Dendritic cell treated with granulocyte-macrophage colony-stimulating factor and Interleukin-4, amounts not matched to agents 40 ng/mL and 50 ng/mL, for 4 days (primary cell): ENCODE data around the gene AOC1.

ENCODE experiments used
- H3K27ac Mint-ChIP-seq: one replicate; pipeline ENCODE4 v1.8.0; 2022; ENCODE audit warnings: mild to moderate bottlenecking, mixed read lengths
- H3K27me3 Mint-ChIP-seq: one replicate; pipeline ENCODE4 v1.8.0; 2022; ENCODE audit warnings: mild to moderate bottlenecking, mixed read lengths
- H3K36me3 Mint-ChIP-seq: one replicate; pipeline ENCODE4 v1.8.0; 2022; ENCODE audit warnings: low read depth, mixed read lengths
- H3K4me1 Mint-ChIP-seq: one replicate; pipeline ENCODE4 v1.8.0; 2022; ENCODE audit warnings: low read depth, mixed read lengths
- H3K4me3 Mint-ChIP-seq: one replicate; pipeline ENCODE4 v1.8.0; 2022; ENCODE audit warnings: mild to moderate bottlenecking, moderate library complexity, mixed read lengths
- H3K9me3 Mint-ChIP-seq: one replicate; pipeline ENCODE4 v1.8.0; 2022; ENCODE audit warnings: mixed read lengths
- intact Hi-C: fragments of 100-400 bp; cut with micrococcal nuclease; formaldehyde crosslinking; loops from one replicate; pipeline ENCODE4 v1.15.0; 2022

The AOC1 gene

DNA sequence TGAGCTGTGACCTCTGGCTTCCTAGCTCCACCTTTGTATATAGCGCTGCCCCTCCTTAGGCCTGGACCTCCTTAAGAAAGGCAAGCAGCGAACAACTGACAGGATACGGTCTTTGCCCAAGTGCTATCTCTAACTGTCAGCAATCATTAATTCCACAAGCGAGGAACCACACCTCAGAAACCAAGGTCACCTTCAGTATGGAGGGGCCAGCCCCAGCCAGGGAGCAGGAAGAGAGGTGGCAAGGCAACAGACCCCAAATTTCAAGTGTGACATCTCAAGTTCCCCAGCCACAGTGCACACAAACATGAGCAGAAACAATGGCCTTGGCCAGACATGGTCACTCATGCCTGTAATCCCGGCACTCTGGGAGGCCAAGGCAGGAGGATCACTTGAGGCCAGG lies 4.8 kb upstream of the AOC1 start:
- no peaks in the 10 kb centered on the region for H3K36me3 Mint-ChIP-seq
- no peak overlapping the region for H3K4me3 Mint-ChIP-seq

DNA sequence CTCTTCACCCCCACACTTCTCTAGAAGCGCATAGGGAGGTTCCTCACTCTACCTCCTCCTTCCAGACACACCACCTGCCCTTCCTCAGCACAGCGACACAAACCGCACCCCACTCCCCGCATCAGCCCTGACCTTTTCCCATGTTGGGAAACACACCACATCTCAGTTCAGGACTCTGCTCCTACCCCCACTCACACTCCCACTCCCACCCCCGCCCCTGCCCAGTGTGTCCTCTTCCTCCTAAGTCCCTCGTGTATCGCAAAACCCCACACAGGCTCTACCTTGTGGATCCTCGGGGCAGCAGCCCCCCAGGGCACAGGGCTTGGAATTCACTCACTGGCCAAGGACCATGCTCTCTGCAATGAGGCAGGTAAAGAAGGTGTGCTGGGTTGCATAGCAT lies 4.2 kb upstream of the AOC1 start:
- peaks cover 50% of the 10 kb centered on the region for H3K4me1 Mint-ChIP-seq
- intact Hi-C loops: no loop called here
- no peak overlapping the region for H3K27ac Mint-ChIP-seq
- no peaks in the 10 kb centered on the region for H3K36me3 Mint-ChIP-seq
- peaks cover 25% of the 10 kb centered on the region for H3K27me3 Mint-ChIP-seq
- no peak overlapping the region for H3K4me3 Mint-ChIP-seq
- no peaks in the 10 kb centered on the region for H3K9me3 Mint-ChIP-seq

More for the DNA sequence above, 4.8 kb upstream of the AOC1 start:
- H3K27me3 Mint-ChIP-seq: peaks cover 21% of the 10 kb centered on the region
- H3K9me3 Mint-ChIP-seq: no peaks in the 10 kb centered on the region
- H3K4me1 Mint-ChIP-seq: peaks cover 45% of the 10 kb centered on the region
- H3K27ac Mint-ChIP-seq: peak overlapping the region; percentile 31
- intact Hi-C loops: no loop called here

DNA sequence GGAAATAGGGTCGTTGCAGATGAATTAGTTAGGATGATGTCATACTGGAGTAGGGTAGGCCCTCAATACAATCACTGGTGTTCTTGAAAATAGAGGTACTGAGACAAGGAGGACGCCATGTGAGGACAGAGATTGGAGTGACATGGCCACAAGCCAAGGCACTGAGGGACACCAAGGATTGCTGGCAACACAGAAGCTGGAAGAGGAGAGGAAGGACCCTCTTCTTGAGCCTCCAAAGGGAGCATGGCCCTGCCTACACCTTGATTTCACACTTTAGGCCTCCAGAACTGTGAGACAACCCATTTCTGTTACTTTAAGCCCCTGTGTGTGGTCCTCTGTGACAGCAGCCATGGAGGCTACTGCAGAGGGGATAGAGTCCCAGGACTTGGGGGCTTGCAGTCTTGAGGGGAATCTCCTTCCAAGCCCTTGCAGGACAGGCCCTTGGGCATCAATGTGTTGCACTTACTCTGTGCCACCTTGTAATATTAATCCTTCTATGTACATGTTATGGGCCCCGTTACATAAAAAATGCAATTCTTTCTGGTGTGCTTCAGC lies 3.7 kb upstream of the AOC1 start:
- Mint-ChIP-seq H3K4me3 (no peak overlapping the region), H3K27ac (no peak overlapping the region), H3K4me1 (peaks cover 48% of the 10 kb centered on the region), H3K27me3 (peaks cover 25% of the 10 kb centered on the region), H3K36me3 (no peaks in the 10 kb centered on the region), H3K9me3 (no peaks in the 10 kb centered on the region)
- intact Hi-C loops: no loop called here

DNA sequence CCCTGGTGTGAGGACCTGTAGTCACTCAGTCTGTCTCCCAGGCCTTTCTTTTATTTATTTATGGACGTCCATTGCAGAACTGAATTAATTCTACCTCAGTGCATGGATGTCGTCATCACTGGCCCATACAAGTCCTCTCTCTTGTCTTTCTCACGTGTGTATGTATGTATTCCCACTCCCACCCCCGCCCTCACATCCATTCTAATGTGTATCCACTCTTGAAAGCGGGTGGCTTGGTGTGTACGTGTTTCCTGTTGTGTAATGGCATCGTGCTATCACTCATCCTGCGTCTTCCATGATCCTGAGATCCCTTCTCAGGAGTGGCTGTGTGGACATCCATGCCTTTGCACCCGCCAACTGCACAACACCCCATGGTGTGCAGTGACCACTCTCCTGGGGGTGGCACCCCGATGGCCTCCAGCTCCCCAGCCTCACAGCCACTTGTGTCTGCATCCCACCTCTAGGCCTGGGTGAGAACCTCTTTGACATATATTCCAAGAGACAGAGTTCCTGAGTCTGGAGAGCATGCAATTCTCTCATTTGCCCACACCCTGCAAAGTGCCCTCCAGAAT lies 3.0 kb upstream of the AOC1 start:
- H3K4me1 Mint-ChIP-seq: peaks cover 42% of the 10 kb centered on the region
- intact Hi-C loops: no loop called here
- H3K27me3 Mint-ChIP-seq: peaks cover 25% of the 10 kb centered on the region
- no peaks in the 10 kb centered on the region for H3K36me3 Mint-ChIP-seq
- no peaks in the 10 kb centered on the region for H3K9me3 Mint-ChIP-seq
- no peak overlapping the region for H3K27ac Mint-ChIP-seq
- H3K4me3 Mint-ChIP-seq: no peak overlapping the region

DNA sequence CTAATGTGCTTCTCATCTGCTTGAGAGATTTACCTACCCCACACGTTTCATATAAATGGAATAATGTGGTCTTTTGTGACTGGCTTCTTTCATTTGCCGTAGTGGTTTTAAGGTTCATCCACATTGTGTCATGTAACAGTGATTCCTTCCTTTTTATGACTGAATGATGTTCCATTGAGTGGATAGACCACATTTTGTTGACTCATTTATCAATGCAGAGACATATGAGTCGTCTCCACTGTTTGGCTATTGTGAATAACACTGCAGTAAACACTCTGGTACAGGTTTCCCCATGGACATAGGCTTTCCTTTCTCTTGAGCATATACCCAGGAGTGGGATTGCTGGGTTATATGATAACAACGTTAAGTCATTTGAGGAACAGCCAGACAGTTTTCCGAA lies 2.0 kb upstream of the AOC1 start:
- H3K27me3 Mint-ChIP-seq: peaks cover 25% of the 10 kb centered on the region
- H3K27ac Mint-ChIP-seq: no peak overlapping the region
- no peak overlapping the region for H3K4me3 Mint-ChIP-seq
- peaks cover 32% of the 10 kb centered on the region for H3K4me1 Mint-ChIP-seq
- no peaks in the 10 kb centered on the region for H3K9me3 Mint-ChIP-seq
- no peaks in the 10 kb centered on the region for H3K36me3 Mint-ChIP-seq
- intact Hi-C loops: no loop called here

DNA sequence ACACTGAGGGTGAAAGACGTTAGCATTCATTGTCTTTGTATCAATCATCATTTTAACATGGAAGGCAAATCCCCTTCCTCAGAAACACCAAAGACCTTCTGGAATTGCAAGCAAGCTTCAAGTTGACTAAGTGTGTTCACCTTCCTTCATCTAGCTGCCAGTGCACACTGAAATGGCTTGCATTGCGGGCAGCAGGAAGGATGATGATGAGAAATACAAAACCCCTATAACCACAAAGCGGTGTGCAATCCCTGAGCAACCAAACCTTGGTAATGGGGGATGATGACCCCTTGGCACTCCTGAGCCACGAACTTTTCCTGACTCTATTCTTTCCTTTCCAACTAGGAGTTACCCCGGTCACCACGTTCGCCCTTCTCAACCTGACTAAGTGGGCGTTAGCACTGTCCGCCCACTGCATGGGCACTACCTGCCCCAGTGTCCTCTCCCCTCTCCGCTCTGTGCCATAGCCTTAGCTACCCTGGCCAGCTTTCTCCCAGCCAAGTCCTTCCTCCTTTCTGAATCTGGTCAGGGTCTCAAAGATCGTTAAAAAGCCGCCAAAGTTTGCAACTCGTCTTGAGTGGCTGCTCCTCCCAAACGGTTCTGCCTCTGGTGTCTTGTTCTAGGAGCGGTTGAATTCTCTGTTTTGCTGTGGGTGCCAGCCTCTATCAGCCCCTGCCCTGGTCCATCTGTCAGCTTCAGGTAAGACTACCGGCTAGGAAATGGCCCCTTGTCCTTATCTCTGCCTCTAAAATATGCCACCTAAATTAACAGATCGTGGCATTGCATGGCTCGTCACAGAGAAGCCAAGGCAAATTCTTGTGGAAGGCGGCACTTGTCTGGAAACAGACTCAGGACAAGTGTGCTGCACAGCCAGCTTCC lies 586 bp upstream of the AOC1 start:
- peaks cover 25% of the 10 kb centered on the region for H3K27me3 Mint-ChIP-seq
- intact Hi-C loops: no loop called here
- peaks cover 17% of the 10 kb centered on the region for H3K4me1 Mint-ChIP-seq
- H3K27ac Mint-ChIP-seq: peak overlapping the region; percentile 44
- no peaks in the 10 kb centered on the region for H3K9me3 Mint-ChIP-seq
- peak overlapping the region; percentile 24 for H3K4me3 Mint-ChIP-seq
- no peaks in the 10 kb centered on the region for H3K36me3 Mint-ChIP-seq

DNA sequence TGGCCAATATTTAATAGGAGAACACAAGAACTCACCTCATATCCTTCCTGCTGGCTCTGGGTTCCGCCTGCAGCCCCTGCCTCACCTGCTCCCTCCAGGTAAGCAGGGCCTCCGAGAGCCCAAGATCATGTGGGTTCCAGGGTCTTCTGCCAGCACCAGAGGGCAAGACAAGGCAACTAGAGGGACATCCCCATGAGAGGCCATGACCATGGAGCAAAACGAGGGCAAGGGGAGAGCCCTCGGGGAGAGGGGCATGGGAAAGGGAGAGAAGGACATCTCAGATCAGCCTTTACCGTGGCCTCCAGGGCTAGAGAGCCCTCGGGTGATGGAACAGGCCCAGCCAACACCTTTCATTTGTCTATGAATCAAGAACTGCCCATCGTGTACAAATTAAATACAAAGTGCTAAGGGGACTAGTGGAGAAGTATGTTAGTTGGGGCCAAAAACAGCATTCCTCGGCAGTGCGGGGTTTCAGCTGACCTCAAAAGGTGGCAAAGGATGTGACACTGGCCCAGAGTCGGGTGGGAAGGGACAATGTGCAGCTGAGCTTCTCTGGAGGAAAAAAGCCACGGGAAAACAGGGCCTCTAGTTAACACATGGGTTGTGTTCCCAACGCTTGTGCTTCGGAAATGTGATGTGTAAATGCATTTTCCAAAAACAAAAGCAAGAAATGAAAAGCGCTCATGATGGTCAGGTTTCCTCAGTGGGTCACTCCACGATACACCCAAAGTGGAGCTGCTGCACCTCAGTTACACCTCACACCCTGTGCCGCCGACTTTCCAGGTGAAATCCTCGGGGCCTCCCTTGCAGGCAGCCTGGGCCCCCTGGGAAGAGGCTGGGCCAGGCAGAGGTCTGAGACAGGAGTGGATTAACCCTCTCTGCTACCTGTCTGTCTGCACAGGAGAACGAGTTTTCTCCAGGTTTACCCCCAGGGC lies 2.0 kb downstream of the AOC1 start:
- peaks cover 17% of the 10 kb centered on the region for H3K4me1 Mint-ChIP-seq
- no peaks in the 10 kb centered on the region for H3K36me3 Mint-ChIP-seq
- no peak overlapping the region for H3K27ac Mint-ChIP-seq
- intact Hi-C loops: no loop called here
- no peak overlapping the region for H3K4me3 Mint-ChIP-seq
- H3K9me3 Mint-ChIP-seq: no peaks in the 10 kb centered on the region
- H3K27me3 Mint-ChIP-seq: peaks cover 22% of the 10 kb centered on the region

DNA sequence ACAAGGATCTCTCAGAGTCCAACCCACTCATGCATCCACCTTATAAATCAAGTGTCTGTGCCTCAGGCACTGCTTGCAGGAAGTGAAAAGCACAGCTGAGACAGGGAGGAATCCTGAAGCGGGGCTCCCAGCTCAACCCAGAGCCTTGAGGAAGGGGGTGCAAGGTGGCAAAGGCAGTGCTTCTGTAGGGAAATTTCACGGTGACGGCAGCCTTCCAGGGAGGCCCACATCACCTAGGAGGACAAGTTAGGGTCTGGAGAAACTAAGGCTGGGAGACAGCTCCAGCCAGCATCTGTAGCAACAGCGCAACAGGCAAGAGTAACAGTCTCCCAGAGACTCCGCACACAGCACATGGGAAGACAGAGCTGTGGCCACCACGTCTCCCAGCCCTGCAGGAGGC lies 2.7 kb downstream of the AOC1 start:
- no peak overlapping the region for H3K4me3 Mint-ChIP-seq
- no peak overlapping the region for H3K27ac Mint-ChIP-seq
- H3K36me3 Mint-ChIP-seq: no peaks in the 10 kb centered on the region
- peaks cover 15% of the 10 kb centered on the region for H3K27me3 Mint-ChIP-seq
- intact Hi-C loops: no loop called here
- no peaks in the 10 kb centered on the region for H3K9me3 Mint-ChIP-seq
- H3K4me1 Mint-ChIP-seq: peaks cover 17% of the 10 kb centered on the region

DNA sequence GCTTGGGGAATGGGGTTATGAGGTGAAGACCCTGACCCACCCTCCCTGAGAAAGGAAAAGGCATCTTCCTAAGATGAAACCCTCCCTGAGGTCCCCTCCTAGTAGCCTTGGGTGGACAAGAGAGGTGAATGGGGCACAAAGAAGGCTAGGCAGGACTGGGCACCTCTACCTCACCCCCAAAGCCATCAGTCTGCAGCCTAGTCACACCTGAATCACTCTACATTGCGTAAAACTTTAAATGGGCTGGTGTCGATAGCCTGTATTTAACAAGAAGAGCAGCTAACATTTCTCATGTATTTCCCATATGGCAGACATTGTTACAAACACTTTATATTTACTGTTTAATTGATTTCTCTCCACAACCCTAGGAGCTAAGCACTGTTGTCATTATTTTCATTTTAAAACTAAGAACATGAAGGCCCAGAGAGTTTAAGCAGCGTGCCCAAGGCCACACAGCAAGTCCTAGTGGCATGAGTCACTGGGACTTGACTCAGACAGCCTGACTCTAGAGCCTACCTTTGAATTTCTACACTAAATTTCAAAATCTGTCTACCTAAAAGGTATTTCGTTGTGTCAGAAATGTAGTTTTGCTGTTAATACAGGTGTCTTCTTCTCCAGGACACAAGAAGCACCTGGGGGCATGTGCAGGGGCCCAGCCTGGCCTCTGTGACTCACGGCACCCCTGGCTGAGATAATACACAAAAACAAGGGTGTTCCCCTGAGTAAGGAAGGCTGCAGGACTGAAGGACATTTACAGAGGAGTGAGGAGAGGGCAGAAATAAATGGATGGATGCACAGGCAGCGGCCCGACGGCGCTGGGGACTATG lies 3.4 kb downstream of the AOC1 start:
- Mint-ChIP-seq H3K4me1 (peaks cover 24% of the 10 kb centered on the region), H3K27ac (no peak overlapping the region), H3K4me3 (no peak overlapping the region), H3K9me3 (no peaks in the 10 kb centered on the region), H3K36me3 (no peaks in the 10 kb centered on the region), H3K27me3 (peaks cover 12% of the 10 kb centered on the region)
- intact Hi-C loops: no loop called here

DNA sequence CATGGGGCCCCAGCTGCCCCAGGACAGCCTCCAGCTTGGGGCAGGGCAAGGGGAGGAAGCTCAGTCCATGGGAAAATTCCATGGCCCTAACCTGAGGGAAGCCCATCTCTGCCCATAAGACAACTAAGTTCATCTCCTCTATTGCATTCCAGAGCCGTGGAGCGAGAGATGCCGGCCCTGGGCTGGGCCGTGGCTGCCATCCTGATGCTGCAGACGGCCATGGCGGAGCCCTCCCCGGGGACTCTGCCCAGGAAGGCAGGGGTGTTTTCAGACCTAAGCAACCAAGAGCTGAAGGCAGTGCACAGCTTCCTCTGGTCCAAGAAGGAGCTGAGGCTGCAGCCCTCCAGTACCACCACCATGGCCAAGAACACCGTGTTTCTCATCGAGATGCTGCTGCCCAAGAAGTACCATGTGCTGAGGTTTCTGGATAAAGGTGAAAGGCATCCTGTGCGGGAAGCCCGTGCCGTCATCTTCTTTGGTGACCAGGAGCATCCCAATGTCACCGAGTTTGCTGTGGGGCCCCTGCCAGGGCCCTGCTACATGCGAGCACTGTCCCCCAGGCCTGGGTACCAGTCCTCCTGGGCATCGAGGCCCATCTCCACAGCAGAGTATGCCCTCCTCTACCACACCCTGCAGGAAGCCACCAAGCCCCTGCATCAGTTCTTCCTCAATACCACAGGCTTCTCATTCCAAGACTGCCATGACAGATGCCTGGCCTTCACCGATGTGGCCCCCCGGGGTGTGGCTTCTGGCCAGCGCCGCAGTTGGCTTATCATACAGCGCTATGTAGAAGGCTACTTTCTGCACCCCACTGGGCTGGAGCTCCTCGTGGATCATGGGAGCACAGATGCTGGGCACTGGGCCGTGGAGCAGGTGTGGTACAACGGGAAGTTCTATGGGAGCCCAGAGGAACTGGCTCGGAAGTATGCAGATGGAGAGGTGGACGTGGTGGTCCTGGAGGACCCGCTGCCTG lies 4.3 kb downstream of the AOC1 start:
- Mint-ChIP-seq H3K27ac (no peak overlapping the region), H3K9me3 (no peaks in the 10 kb centered on the region), H3K36me3 (no peaks in the 10 kb centered on the region), H3K27me3 (peaks cover 12% of the 10 kb centered on the region), H3K4me3 (no peak overlapping the region), H3K4me1 (peaks cover 22% of the 10 kb centered on the region)
- intact Hi-C loops: no loop called here

DNA sequence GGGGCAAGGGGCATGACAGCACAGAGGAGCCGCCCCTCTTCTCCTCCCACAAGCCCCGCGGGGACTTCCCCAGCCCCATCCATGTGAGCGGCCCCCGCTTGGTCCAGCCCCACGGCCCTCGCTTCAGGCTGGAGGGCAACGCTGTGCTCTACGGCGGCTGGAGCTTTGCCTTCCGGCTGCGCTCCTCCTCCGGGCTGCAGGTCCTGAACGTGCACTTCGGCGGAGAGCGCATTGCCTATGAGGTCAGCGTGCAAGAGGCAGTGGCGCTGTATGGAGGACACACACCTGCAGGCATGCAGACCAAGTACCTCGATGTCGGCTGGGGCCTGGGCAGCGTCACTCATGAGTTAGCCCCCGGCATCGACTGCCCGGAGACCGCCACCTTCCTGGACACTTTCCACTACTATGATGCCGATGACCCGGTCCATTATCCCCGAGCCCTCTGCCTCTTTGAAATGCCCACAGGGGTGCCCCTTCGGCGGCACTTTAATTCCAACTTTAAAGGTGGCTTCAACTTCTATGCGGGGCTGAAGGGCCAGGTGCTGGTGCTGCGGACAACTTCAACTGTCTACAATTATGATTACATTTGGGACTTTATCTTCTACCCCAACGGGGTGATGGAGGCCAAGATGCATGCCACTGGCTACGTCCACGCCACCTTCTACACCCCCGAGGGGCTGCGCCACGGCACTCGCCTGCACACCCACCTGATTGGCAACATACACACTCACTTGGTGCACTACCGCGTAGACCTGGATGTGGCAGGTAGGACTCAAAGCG lies 5.1 kb downstream of the AOC1 start:
- Mint-ChIP-seq H3K27me3 (peaks cover 6% of the 10 kb centered on the region), H3K9me3 (no peaks in the 10 kb centered on the region)

More for the DNA sequence above, 5.1 kb downstream of the AOC1 start:
- Mint-ChIP-seq H3K27ac (no peak overlapping the region), H3K4me3 (no peak overlapping the region), H3K4me1 (peaks cover 14% of the 10 kb centered on the region), H3K36me3 (no peaks in the 10 kb centered on the region)
- intact Hi-C loops: no loop called here
